Epithelial cell of prostate (primary cell): ENCODE data around the gene DPYD.
"Not testable (repeated sequence)": the region's sequence is repeated elsewhere in the genome, so short reads cannot be mapped to it uniquely, and the experiment has no call there.

ENCODE experiments used
- DNase-seq: peaks from one replicate; pipeline ENCODE4 v3.0.0-alpha.2; 2011; ENCODE audit warnings: low read depth, low spot score
- H3K27ac ChIP-seq: fragments of 450-650 bp; 2 replicates; pipeline ENCODE4 v1.5.1; 2017; ENCODE audit warnings: mild to moderate bottlenecking

DPYD gene

DNA sequence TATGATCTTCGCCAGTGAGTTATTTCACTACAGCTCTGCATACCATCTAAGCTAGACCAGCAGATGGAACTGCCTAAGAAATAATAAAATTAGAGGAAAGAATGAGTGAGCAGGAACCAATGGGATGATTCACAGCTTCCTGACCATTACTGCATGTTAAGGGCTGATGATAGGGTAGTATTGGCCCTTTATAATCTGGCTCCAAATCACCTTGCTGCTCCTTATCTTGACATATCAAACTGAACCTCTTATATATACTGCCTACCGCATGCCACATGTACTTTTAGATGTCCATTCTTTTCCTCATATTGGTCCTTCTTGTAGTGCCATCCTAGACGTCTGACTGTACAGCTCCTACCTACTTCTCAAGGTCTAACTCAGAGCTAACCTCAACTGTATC, 524.4 kb downstream of the DPYD start:
- no peak overlapping the region for H3K27ac ChIP-seq
- no peak for DNase-seq

DNA sequence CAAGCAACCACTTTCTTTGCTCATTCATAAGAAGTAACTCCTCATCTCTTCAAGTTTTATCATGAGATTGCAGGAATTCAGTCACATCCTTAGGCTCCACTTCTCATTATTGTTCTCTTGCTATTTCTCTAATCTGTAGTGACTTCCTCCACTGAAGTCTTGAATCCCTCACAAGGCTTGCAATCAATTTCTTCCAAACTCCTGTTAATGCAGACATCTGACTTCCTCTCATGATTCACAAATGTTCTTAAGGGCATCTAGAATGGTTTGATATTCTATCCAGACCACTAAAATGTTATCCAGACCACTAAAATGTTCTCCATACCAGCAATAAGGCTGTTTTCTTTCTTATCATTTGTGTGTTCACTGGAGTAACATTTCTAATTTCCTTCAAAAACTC, 528.1 kb downstream of the DPYD start:
- H3K27ac ChIP-seq, result no peak overlapping the region
- DNase-seq, result no peak

DNA sequence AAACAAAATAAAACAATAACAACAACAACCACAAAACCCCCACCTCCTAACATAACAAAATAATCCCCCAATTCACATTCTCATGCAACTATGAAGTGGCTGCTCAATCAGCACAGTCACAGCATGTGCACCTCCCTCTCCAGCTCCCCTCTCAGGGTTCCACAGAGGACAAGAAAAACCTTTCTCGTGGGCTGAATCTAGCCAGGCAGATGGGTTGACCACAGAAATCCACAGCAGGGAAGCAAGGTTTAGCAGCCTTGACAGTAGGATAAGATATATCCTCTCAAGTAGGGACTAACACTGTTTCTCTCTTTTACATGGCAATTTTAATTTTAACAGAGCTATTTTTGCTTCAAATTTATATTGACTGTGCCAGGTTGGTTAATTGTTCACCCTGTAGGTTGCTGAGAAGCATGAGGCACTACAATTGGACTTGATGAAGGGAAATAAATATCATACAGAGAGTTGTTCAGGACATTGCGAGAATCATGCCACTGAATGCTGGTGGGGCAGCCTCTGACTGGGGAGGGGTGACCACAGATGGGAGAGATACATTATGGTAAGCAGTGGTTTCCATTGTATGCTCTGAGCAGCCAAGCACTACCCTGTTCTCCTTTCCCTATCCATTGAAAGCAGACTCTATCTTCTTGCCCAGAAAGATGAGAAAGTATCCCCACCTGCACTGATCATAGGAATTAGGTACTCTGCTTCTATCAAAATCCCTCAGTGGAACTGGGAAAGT, 535.1 kb downstream of the DPYD start:
- no peak for DNase-seq

DNA sequence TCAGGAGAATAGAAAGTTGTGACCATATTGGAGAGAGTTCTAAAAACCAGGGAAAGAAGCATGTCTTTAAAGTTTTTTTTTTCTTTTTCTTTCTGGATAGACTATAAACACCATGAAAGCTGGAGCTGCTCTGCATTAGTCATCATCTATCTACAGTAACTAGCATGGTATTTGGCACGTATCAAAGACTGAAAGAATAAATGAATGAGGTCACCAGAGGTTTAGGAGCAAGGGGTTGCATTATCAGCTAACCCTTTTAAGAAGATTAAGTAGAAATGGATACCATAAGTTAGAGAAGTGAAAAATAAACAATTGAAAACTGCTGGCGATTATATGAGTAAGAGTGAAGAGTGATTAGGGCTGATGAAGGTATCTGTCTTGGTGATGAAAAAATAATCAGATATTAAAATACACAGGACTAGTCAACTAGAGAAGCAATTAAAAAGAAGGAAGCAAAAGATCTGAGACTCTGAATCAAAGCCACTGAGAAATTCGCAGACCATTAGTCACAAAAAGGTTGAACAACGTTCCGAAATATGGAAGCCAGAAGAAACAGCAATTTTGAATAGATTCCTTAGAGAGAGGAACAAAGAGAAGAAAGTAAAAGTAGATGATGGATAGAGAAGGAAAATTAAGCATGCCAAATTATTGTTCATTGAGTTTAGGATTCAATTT, 536.4 kb downstream of the DPYD start:
- DNase-seq, result peak; percentile 33
- peak overlapping the region; percentile 50 for H3K27ac ChIP-seq

More for the DNA sequence above, 535.1 kb downstream of the DPYD start:
- H3K27ac ChIP-seq, result no peak overlapping the region

DNA sequence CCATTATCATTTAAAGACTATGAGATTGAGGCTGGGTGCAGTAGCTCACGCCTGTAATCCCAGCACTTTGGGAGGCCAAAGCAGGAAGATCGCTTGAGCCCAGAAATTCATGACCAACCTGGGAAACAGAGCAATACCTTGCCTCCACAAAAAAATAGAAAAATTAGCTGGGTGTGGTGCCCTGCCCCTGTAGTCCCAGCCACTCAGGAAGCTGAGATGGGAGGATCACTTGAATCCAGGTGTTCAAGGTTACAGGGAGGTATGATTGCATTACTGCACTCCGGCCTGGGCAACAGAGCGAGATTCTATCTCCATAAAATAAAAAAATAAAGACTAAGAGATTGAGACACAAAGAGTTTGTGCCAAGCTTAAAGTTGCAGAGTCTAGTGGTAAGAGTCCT, 537.0 kb downstream of the DPYD start:
- DNase-seq, result no peak
- peak overlapping the region; percentile 50 for H3K27ac ChIP-seq

DNA sequence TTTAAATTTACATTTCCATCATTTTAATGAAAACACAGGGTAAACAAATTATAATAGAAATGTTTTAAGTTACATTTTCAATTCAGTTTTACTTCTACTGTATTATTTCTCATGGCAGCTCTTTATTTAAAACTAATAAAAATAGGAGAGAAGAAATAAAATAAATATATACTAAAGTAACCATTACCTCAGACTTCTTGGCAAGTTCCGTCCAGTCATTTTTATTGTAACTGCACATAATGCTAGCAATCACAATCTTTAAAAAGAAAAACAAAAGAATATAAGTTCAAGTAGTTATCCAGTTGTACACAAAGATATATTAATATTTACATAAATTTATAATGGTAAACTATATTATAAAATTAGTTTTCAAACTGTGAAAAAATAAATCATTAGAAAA, 538.6 kb downstream of the DPYD start:
- no peak for DNase-seq
- no peak overlapping the region for H3K27ac ChIP-seq

DNA sequence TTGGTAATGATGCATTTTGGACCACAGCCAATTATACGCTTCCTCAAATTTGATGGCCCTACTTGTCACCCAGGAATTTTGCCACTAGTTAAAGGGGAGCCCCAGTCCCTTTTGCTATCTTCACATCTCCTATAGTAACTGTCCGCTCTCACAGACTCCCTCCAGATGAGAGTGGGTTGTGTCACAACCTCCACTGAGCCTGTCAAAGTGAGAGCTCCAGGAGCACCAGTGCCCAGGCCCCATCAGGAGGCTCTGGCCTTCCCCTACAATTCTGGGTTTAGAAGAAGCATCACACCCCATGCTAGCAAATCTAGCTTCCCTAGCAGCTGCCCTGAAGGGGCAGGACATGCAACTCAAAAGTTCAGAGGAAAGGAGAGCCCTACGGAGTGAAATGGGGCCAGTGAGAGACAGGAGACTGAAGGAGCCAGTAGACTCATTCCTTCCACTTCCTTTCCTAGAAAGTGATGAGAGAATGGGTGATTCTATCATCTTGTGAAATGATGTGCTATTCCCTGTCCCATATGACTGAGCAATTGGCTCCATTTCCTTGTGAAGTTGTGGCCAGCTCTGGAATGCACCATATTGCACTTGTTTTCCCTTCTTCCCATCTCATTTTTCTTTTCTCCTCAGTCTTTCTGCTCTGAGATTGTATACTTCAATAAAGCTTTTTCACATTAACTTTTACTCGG, 541.3 kb downstream of the DPYD start:
- no peak for DNase-seq
- no peak overlapping the region for H3K27ac ChIP-seq

DNA sequence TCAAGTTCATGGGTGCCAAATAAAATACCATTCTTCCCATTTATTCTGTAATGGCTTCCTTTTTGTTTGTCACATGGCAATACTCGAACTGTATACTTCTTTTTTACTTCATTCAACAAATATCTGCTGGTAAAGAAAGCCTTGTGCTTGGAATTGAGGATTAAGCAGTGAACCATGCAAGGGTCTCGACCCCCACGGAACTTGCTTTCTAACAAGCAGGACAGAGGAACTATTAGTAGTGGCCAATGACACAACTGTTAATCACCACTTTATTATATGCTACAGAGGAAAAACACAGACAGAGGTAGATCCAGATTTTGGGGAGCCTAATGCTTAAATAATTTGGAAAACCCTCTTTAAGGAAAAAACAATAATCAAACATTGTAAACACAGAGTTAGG, 542.2 kb downstream of the DPYD start:
- DNase-seq, result no peak
- H3K27ac ChIP-seq, result no peak overlapping the region

DNA sequence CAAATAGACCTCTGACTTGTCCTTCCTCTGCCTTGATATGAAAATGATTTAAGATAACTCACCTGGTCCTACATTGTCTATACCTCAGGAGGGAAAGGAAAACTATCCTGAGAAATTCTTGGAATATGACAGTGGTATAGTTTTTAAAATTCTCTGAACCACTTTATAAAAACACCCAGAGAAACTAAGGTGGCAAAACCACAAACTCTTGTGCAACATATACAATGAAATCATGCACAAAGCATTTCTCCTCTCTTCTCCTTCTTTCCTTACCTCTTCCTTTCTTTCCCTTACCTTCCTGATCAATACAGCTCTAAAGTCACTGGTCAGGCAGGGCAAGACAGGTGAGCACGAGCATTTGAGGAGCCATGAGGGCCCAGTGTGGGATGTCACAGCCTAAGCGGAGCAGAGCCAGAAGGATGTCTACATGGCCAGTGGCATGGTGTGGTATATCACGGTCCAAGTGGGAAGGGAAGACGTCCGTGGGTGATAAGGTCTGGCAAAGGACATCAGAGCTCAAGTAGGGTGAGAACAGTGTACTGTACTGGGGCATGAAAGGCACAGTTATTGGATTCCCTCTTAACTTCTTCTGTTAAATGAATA, 543.3 kb downstream of the DPYD start:
- DNase-seq, result no peak
- no peak overlapping the region for H3K27ac ChIP-seq

DNA sequence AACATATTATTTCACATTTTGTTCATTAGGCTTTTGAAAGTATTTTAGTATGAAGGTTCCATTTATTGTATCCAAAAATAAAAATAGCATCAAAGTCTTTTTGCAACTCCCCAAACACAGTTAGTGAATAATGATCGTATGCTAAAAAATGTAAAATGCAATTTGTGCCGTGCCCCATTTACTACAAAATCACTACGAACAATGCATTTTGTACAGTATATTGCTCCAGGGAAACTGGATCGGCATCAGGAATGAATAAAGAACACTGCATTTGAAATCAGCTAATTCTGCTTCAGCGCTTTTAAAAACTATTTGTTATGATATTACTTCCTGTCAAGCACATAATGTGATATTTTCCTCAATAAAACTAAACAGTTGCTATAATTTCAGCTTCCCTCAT, 547.8 kb downstream of the DPYD start:
- no peak for DNase-seq
- no peak overlapping the region for H3K27ac ChIP-seq

DNA sequence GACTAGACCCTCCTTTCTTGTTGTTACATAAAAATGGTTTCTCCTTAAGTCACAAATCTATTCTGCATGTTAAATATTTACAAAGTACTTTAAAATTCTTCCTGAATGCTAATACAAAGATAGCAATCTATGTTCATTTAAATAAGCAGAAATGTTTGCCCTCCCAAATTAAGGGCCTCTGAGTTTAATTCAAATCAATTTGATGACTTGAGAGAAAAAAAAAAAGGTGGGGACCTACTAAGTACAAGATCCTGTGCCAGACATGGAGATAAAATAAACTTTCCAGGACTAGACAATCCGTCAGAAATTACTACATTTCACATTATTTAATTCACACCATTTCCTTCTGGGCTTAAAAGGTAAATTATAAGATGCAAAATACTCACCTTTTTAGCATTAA, 548.3 kb downstream of the DPYD start:
- no peak for DNase-seq
- H3K27ac ChIP-seq, result no peak overlapping the region

DNA sequence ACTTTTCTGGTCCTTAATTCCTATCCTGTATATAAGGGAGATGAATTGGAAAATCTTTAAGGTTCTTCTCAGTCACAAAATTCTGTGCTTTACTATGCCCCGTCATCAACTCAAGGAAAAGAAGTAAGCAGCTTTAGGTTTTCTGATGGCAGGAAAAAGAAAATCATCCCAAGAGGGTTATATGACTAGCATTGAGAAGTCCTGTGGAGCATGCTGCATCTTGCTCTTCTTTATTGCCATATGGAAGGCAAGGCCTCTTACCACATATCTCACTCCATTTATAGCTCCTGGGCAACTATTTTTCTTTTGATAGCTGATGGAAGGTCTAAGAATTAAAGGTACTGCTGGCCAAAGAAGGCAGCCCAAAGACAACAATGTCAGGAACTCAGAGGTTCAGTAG, 552.5 kb downstream of the DPYD start:
- no peak for DNase-seq
- H3K27ac ChIP-seq, result peak overlapping the region; percentile 45

DNA sequence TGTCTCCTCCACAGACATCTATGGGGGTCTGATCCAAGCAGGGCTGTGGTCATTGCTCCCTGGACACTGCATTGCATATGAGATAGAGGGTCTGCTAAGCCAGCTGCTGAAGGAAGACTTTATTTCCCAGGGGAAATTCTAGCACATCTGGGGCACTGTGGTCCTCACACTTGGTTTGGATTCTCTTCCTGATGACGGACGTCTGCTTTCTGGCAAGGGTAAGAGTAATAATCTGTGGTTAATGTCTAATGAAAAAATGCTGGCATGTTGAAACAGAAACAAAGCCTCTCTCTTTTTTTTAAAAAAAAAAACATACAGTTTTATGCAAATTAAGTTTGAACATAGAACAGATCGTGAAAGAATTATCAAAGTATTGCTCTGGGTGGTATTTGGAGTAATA, 553.9 kb downstream of the DPYD start:
- H3K27ac ChIP-seq, result no peak overlapping the region
- no peak for DNase-seq

DNA sequence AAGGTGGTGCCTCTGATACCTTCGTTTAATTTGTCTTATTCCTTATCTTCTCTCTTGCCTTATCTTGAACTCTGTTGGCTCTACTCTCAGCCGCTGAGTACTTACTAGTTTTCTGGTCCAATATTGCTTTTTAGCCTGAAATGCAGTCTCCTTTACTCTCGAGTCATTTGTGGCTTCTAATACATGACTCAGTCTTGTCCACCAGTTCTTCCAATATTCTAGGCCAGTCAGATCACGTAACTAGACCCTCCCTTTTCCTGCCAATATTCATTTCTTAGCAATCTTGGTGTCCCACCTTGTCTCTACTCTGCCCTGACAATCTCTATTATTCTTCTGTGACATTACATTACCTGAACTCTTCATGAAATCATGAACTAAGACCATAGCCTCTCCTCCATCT, 555.8 kb downstream of the DPYD start:
- no peak for DNase-seq
- H3K27ac ChIP-seq, result peak overlapping the region; percentile 33

DNA sequence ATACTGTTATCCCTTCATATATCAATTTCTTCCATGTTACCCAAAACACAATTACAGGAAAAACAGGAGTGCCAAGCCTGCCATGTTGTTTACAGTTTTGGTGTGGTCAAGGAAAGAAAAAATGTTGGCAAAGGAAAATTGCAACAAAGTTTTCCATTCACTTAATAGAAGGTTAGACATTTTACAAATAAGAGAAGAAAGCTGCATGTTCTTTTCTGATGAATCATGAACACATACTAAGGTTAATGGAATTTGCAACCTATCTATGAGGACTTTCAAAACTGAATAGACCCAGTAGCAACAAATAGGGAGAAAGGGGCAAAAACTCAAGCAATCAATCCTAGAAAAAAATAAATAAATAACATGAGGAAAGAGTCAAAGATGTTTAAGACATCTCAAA, 556.7 kb downstream of the DPYD start:
- no peak for DNase-seq
- peak overlapping the region; percentile 33 for H3K27ac ChIP-seq

DNA sequence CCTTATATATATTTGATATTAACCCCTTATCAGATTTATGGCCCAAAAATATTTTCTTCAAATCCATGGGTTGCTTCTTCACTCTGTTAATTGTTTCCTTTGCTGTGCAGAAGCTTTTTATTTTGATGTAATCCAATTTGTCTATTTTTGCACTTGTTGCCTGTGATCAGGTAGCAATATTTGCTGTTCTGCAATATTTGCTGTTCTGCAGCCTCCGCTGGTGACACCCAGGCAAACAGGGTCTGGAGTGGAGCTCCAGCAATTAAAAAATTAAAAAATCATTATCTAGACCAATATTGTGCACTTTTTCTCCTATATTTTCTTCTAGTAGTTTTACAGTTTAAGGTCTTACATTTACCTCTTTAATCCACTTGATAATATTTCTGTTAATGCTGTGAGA, 564.5 kb downstream of the DPYD start:
- H3K27ac ChIP-seq, result no peak overlapping the region
- DNase-seq, result no peak

DNA sequence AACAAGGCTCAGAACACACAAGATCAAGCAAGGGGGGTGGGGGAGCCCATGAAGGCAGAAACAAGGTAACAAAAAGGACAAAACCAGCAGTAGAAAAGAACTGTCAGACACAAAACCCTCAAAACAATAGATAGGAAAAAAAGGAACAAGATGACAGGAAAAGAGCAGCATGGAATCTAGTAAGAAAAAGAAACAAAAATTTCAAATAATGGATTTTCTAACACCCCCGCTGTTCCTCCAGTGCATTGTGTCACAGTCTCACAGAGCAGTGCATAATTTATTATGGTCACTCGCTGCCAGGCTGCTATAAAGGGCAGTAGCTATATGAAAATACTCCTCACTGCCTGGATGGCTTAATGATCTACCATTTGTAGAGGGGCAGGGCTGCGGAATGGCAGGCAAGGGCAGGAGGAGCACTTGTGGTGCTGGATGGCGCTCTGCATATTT, 567.9 kb downstream of the DPYD start:
- DNase-seq, result no peak
- no peak overlapping the region for H3K27ac ChIP-seq

DNA sequence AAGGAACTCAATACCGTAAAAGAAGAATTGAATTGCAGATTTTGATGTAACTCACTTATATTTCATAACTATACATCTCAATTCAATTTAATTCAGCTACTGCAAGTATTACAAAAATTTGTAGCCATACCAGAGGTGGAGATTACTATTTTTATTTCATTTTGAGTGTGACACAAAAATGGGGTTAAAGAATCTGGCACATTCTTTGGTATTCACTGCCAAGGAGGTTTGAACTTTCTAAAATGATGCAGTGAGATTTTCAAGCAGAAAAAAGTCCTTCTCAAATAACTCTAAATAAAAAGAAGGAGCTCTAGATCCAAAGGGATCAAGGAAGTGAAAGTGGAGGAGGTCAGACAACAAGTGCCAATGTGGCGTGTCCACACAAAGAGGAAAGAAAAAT, 569.0 kb downstream of the DPYD start:
- no peak overlapping the region for H3K27ac ChIP-seq
- DNase-seq, result no peak

DNA sequence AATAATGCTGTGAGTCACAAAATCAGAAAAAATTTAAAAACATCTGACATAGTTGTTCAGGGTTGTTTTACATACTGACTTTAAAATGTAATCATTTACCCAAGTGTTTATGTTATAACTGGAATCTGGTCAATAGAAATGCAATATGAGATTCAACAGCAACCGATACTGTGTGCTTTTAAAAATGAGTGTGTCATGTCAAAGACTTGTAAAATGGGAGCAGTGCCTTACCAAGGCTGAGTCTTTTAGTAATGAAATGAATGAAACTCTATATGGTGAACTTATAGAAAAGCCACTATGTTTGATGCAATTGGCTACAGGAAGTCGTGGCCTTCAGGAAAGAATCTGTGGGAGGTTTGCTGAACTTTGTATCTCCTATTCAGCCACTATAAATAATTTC, 570.2 kb downstream of the DPYD start:
- no peak for DNase-seq
- no peak overlapping the region for H3K27ac ChIP-seq

DNA sequence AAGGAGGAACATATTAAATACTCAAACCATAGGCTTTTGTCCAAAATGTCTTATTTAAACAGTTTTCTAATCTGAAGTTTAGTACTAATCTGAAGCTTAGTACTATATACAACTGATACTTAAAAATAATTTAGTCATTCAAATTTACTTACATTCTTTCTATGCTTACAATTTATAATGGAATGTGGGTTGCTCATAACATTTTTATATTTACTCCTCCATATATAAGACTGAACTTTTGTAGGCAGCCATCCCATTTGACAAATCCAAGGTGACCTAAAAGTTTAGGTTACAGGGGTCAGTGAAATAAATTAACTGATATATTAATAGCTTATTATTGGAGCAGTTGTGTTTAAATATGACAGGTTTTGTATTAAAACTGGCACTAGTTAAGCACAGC, 570.6 kb downstream of the DPYD start:
- no peak overlapping the region for H3K27ac ChIP-seq
- no peak for DNase-seq

DNA sequence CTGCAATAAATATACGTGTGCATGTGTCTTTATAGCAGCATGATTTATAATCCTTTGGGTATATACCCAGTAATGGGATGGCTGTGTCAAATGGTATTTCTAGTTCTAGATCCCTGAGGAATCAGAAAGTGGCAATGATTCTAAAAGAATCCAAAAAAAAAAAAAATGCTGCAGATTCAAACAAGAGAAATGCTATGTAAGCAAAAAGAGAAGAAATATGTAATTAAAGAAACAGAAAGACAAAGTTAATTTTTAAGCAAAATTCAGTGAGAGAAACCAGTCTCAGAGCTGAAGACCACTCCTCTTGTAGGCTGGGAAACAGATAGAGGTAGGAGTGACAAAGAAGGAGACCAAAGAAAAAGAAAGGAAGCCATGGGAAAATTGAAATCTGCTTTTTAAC, 571.0 kb downstream of the DPYD start:
- not testable (repeated sequence) for DNase-seq, H3K27ac ChIP-seq
